ENCODE data around the gene BMP4.

BMP4 gene

GRCh38 chr14:53946404-53947093 lies 10.1 kb downstream of the BMP4 start:
- DNase-seq (ENCODE audit: low spot score), result no peak

GRCh38 chr14:53946071-53946403 lies 10.6 kb downstream of the BMP4 start:
- DNase-seq (ENCODE audit: low spot score), result no peak

- DNase-seq (ENCODE audit: low spot score), result no peak
Observed at GRCh38 chr14:53943751-53944083, 12.9 kb downstream of the BMP4 start.

- no peak for DNase-seq (ENCODE audit: low spot score)
Observed at GRCh38 chr14:53942970-53943750, 13.5 kb downstream of the BMP4 start.

- no peak for DNase-seq (ENCODE audit: low spot score)
Observed at GRCh38 chr14:53938136-53938837, 18.3 kb downstream of the BMP4 start.

- no peak for DNase-seq (ENCODE audit: low spot score)
Observed at GRCh38 chr14:53934778-53935414, 21.7 kb downstream of the BMP4 start.

- no peak for DNase-seq (ENCODE audit: low spot score)
Observed at GRCh38 chr14:53932966-53933365, 23.7 kb downstream of the BMP4 start.

GRCh38 chr14:53929871-53930715 lies 26.5 kb downstream of the BMP4 start:
- DNase-seq (ENCODE audit: low spot score), result no peak

- DNase-seq (ENCODE audit: low spot score), result no peak
Observed at GRCh38 chr14:53927171-53927570, 29.5 kb downstream of the BMP4 start.

- no peak for DNase-seq (ENCODE audit: low spot score)
Observed at GRCh38 chr14:53925201-53925766, 31.3 kb downstream of the BMP4 start.

- peak; percentile 18 for DNase-seq (ENCODE audit: low spot score)
Observed at GRCh38 chr14:53924753-53925152, 31.9 kb downstream of the BMP4 start.

- no peak for DNase-seq (ENCODE audit: low spot score)
Observed at GRCh38 chr14:53921027-53921426, 35.6 kb downstream of the BMP4 start.

- no peak for DNase-seq (ENCODE audit: low spot score)
Observed at GRCh38 chr14:53916239-53916638, 40.4 kb downstream of the BMP4 start.

GRCh38 chr14:53915364-53916014 lies 41.1 kb downstream of the BMP4 start:
- no peak for DNase-seq (ENCODE audit: low spot score)

- DNase-seq (ENCODE audit: low spot score), result no peak
Observed at GRCh38 chr14:53912021-53912420, 44.6 kb downstream of the BMP4 start.

GRCh38 chr14:53908416-53908815 lies 48.2 kb downstream of the BMP4 start:
- no peak for DNase-seq (ENCODE audit: low spot score)

GRCh38 chr14:53902307-53902706 lies 54.3 kb downstream of the BMP4 start:
- no peak for DNase-seq (ENCODE audit: low spot score)

- peak; percentile 70 for DNase-seq (ENCODE audit: low spot score)
Observed at GRCh38 chr14:53900499-53900898, 56.1 kb downstream of the BMP4 start.
